ENCODE measurements around the gene DPH2. TPM values are rescaled to one million over a fixed set of nuclear protein-coding genes. Genes with fewer than 3 reads are reported as not detected.

Gene DPH2
- total RNA-seq, 1 experiment from 2014 or later, result 44.0 TPM

DNA sequence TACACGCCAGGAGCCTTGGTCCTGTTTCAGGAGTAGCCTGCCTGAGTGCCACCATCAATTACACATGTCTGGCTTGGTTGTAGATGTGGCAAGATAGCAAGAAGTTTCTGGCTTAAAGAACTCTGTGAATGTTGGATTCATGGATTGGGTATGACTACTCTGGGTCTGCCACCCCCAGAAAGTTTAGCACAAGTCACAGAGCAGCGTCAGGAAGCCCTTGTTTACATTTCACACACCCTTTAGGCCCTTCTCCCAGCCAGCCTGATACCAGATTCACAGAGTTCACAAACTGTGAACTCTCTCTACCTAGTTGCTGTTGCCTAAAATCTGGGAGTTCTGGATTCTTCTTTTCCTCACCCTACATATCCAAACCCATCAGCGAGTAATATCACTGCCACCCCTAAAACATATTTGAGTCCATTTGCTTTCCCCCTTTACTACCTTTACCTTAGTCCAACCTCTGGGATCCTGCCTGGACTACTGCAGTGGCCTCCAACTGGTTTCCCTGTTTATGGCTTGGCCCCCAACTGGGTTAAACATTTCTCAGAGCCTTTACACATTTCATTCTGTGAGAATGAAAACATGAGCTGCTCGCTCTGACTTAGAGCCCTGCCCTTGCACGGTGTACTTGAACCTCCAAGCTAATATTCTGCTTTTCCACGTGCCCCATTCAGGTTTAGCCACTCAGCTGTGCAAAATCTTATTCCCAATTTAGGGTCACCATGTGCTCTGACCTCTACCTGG, 17.5 kb downstream of the DPH2 start:
- DNase-seq, result no peak
- Histone ChIP-seq H3K4me3 (no peak overlapping the region), H3K9me3 (no peaks in the 10 kb centered on the region), H3K27me3 (no peaks in the 10 kb centered on the region), H3K36me3 (peaks cover 15% of the 10 kb centered on the region)

DNA sequence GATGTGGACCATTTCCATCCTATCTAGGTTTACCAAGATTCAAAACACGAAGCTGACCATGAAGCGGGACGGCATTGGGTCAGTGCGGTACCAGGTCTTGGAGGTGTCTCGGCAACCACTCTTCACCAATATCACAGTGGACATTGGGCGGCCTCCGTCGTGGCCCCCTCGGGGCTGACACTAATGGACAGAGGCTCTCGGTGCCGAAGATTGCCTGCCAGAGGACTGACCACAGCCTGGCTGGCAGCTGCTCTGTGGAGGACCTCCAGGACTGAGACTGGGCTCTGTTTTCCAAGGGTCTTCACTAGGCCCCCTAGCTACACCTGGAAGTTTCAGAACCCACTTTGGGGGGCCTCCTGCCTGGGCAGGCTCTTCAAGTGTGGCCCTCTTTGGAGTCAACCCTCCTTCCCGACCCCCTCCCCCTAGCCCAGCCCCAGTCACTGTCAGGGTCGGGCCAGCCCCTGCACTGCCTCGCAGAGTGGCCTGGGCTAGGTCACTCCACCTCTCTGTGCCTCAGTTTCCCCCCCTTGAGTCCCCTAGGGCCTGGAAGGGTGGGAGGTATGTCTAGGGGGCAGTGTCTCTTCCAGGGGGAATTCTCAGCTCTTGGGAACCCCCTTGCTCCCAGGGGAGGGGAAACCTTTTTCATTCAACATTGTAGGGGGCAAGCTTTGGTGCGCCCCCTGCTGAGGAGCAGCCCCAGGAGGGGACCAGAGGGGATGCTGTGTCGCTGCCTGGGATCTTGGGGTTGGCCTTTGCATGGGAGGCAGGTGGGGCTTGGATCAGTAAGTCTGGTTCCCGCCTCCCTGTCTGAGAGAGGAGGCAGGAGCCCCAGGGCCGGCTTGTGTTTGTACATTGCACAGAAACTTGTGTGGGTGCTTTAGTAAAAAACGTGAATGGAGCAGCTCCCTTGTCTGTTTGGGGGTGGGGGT, 20.7 kb downstream of the DPH2 start:
- DNase-seq, result no peak
- H3K27me3 ChIP-seq, result no peaks in the 10 kb centered on the region
- peaks cover 9% of the 10 kb centered on the region for H3K36me3 ChIP-seq
- H3K9me3 ChIP-seq, result no peaks in the 10 kb centered on the region
- peak overlapping the region; percentile 64 for H3K4me3 ChIP-seq

DNA sequence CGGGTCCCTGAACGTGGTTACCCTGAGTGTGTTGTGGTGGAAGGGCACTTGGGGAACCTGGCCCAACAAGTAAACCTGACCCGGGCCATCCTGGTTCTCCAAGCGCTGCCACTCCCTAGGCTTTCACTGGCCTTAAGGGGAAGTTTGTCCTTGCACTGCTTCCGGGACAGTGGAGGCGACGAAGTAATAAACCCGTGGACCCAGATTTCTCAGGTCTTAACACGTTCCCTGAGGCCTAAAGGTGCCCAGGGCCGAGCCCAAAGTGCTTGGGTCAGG, 21.3 kb downstream of the DPH2 start:
- peaks cover 3% of the 10 kb centered on the region for H3K36me3 ChIP-seq
- DNase-seq, result no peak
- H3K4me3 ChIP-seq, result peak overlapping the region; percentile 64
- no peaks in the 10 kb centered on the region for H3K27me3 ChIP-seq
- H3K9me3 ChIP-seq, result no peaks in the 10 kb centered on the region

DNA sequence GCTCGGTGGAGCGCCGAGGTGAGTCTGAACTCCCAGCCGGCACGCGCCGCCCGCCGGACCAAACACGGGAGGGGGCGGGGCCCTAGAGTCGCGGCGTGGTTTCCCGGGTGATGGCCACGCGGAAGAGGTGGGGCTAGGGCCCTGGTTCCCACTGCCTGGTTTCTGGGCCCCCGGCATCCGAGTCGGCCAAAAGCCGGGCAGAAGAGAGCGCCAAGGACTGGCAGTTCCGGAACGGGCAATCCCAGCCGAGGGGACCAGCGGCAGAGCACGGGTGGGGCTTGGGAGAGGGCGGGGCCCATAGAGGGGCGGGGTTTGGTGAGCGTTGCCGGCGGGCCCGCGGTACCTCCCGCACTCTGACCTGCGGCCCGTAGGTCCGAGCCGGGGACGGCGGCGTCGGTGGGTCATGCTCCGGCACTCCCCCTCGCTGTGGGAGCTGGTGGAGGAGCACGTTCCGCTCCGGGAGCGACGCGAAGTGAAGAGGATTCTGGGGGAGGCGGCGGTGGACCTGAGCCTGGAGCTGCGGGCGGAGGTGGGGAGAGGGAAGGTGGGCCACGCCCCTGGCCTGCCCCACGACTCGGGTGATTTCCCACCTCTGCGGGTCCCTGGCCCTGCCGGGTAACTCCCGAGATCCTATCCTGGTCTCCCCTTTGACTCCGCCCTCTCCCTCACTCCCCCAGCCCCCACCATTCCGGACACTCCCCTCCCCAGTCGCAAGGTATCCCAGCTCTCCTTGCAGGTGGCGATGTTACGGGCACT, 21.8 kb downstream of the DPH2 start, which contains the start of gene CCDC24:
Gene CCDC24 (plus strand): TSS at position 124 of the 756 bp plus-strand sequence. CDS start 280 bp downstream, at position 404.
- peak; percentile 92 for DNase-seq
- Histone ChIP-seq H3K9me3 (no peaks in the 10 kb centered on the region), H3K27me3 (no peaks in the 10 kb centered on the region), H3K4me3 (peak within 1 kb of the TSS; percentile 64), H3K36me3 (no peaks in the 10 kb centered on the region; the same call in none of the 2 replicates)

DNA sequence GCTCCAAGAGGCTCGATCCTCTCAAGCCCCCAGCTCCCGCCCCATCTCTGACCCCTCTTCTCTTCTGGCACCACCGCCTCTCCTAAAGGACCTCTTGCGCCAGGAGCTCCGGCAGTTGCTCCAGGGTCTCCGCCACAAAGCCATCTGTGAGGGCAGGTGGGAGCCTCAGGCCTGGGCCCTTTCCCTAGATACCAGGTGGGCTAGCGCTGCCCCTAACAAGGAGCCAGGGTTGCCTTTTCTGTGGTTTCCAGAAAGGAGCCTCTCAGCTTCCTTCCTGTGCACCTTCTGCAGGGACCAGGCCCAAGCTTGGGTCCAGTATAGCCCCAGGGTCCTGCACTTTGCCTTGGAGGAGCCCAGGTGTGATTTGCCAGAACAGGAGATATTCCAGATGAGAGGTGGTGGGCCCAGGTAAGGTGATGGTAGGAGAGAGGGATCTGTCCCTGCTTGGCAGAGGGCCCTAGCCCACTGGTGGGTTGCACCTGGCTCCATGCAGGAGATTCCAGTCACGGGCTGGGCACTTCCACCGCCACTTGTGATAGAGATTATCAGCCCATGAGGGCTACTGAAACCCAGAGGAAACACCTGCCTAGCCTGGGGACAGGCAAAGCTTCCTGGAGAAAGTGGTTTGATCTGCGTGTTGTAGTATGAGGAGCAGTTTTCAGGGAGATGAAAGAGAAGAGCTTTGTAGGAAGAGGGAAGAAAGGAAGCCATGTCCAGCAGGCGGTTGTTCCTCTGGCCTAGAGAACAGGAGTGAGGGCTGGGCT, 22.6 kb downstream of the DPH2 start:
- Histone ChIP-seq H3K9me3 (no peaks in the 10 kb centered on the region), H3K27me3 (no peaks in the 10 kb centered on the region), H3K4me3 (peak overlapping the region; percentile 64), H3K36me3 (no peaks in the 10 kb centered on the region; the same call in 1 of the 2 replicates)
- no peak for DNase-seq

DNA sequence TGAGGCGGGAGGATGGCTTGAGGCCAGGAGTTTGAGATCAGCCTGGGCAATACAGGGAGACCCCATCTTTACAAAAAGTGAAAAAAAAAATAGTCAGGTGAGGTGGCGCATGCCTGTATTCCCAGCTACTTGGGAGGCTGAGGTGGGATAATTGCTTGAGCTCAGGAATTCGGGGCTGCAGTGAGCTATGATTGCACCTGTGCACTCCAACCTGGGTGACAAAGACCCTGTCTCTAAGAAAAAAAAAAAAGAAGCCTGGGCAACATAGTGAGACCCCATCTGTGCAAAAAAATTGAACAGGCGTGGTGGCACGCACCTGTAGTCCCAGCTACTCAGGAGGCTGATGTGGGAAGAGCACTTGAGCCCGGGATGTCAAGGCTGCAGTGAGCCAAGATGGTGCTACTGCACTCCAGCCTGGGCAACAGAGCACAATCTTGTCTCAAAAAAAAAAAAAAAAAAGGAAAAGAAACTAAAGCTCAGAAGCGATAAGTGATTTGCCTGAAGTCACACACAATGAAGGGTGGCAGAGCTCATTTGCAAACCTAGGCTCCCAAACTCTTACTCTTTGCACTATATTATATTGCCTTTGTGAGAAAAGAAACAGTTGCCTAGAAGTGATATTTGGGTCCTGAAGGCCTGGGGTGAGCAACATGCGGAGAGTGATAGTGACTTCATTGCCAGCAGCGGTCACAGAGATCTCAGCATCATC, 23.6 kb downstream of the DPH2 start:
- no peak for DNase-seq
- Histone ChIP-seq H3K36me3 (no peaks in the 10 kb centered on the region), H3K27me3 (no peaks in the 10 kb centered on the region), H3K9me3 (no peaks in the 10 kb centered on the region), H3K4me3 (no peak overlapping the region)

DNA sequence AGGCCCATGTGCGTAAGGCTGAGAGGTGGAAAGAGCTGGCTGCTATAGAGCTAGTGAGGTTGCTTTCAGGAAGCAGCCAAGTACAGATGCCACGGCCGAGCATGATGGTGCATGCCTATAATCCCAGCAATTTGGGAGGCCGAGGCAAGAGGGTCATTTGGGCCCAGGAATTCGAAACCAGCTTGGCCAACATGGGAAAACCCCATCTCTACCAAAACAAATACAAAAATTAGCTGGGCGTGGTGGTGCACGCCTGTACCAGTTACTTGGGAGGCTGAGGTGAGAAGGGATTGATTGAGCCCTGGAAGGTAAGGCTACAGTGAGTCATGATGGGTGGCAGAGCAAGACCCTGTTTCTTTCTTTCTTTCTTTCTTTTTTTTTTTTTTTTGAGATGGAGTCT, 24.3 kb downstream of the DPH2 start:
- Histone ChIP-seq H3K36me3 (no peaks in the 10 kb centered on the region), H3K9me3 (no peaks in the 10 kb centered on the region), H3K27me3 (no peaks in the 10 kb centered on the region), H3K4me3 (no peak overlapping the region)
- no peak for DNase-seq

DNA sequence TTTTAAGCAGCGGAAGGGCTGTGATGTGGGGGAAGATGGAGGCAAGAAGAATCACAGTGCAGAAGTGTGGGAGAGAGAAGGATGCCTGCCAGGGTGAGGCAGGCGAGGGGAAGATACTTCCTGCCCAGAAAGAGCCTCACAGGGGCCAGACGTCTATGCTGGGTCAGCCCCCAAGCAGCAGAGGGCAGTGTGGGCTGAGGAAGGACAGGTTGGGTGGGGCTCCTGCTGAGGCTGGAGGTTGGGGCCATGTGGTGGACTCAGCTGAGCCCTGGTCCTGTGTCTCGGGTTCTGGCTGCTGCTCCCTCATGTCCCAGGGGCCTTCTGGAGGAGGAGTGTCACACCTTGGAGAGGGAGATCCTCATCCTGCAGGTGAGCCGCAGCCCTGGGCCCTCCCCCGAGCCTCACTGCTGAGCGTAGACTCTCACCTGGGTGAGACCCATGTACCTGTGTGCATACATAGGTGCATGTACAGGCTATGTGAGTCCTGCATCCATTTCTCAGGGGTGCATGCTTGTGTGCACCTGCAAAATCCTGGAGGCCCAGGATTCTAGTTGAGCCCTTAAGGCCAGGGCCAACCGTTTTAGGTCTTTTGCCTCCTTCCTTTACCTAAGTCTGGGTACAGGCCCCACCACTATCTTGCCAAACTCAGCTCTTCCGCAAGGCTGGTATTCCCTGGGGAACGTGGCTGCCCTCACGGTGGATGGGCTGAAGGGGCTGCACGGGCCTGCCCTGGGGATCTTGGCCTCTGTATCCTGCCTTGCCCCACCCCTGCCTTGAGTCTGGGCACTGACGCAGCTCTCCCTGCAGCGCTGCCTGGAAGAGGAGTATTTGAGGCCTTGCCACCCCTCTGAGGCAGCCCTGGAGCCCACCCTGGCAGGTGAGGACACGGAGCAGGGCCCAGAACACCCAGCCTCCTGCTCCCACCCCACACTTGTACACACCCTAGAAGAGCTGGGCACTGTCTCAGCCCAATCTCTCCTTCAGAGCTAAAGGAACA, 25.3 kb downstream of the DPH2 start:
- Histone ChIP-seq H3K36me3 (0 out of 2 replicates have a peak, but pooled peaks cover 2% of the 10 kb centered on the region), H3K4me3 (no peak overlapping the region), H3K27me3 (no peaks in the 10 kb centered on the region), H3K9me3 (no peaks in the 10 kb centered on the region)
- peak; percentile 41 for DNase-seq

DNA sequence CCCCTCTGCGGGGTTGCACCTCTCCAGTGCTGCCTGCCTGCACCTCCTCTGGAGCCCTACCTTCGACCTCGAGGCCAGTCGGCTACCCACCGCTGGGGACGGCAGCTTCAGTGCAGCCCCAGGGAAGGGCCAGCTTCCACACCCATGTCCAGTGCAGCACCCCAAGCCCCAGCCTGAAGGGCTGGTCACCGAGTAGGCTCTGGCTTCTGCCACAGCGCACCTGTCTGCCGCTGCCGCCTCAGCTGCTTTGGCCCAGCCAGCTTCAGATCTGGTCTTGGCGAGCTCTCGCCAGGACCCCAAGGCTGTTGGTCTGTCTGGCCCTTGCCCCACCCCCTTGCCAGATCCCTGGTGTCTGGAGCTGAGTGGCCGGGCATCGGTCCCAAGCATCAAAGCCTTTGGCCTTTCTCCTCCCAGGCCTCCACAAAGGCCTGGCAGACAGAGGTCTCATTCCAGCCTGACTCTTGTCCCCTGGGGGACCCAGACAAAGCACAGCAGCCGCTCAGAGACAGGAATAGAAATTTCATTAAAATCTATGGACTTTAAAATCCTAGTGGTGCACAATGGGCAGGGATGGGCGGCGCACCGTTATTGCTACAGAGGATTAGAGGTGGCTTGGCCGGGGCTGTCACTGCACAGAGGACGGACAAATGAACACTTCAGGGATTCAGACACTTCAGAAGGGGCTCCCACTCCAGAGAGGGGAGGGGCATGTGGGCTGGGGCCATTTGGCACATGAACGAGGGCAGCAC, 26.3 kb downstream of the DPH2 start:
- no peaks in the 10 kb centered on the region for H3K27me3 ChIP-seq
- 0 out of 2 replicates have a peak, but pooled peaks cover 2% of the 10 kb centered on the region for H3K36me3 ChIP-seq
- no peak overlapping the region for H3K4me3 ChIP-seq
- DNase-seq, result no peak
- H3K9me3 ChIP-seq, result no peaks in the 10 kb centered on the region

DNA sequence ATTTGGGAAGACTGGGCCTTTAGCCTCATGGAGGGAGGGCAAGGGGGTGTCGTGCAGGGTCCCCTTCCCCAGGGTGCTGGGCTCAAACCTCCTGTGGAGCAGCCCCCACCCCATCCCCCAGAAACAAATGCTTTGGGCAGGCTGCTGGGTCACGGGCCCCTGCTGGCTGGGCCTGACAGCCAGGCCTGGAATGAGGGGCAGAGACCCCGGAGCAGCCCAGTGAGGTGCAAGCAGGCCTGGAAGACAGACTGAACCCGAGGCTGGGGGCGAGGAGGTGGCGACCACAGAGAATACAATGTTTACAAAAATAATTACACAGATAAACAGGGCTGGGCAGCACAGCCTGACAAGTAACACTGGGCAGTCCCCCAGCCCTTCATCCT, 26.9 kb downstream of the DPH2 start:
- Histone ChIP-seq H3K4me3 (no peak overlapping the region), H3K27me3 (no peaks in the 10 kb centered on the region), H3K36me3 (0 out of 2 replicates have a peak, but pooled peaks cover 2% of the 10 kb centered on the region), H3K9me3 (no peaks in the 10 kb centered on the region)
- no peak for DNase-seq

DNA sequence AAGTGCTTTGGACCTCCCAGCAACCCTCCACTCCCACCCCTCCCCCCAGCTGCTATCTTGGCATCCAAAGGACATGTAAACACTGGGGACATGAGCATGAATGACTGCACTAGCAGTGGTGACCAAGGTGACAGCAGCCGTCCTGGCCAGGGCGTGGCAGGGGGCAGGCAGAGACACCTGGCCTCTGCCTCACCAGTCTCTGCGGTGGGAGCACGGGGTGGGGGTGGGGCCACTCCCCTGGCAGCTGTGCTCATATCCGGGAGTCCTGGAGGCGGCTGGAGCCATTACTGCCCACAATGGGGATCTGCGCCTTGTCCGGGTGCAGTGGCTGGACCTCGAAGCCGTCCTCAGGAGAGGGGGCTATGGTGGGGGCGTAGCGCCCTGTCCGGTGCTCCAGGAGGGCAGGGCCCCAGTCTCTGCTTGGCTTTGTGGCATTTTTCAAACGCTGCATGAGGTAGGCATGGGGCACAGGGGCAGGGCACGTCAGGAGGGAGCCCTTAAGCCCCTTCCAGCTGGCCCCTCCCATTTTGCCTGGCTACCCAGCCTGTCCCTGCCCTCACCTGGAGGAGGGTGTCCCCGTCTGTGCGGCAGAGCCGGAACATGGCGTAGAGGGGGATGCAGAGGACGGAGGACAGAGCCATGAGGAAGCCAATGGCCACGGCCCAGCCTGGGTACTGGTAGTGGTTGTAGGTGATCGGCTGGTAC, 27.6 kb downstream of the DPH2 start:
- no peak for DNase-seq
- H3K9me3 ChIP-seq, result no peaks in the 10 kb centered on the region
- H3K4me3 ChIP-seq, result no peak overlapping the region
- no peaks in the 10 kb centered on the region for H3K27me3 ChIP-seq
- 0 out of 2 replicates have a peak, but pooled peaks cover 2% of the 10 kb centered on the region for H3K36me3 ChIP-seq

DNA sequence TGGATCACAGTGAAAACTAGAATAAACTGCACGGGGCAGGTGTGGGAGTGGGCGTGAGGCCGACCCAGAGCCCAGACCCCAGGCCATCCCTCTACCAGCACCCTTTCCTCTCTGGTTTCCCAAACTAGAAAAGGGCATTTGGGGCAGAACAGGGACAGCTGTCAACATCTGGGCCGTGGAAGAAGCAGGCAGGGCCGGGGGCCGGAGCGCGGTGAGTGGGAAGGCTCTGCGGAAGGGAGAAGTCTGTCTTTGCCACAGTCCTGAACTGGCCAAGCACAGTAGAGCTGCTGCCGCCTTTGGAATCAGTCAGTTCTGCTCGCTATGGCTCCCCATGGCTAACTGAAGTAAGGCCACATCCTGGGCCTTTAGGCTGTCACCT, 28.2 kb downstream of the DPH2 start:
- no peak overlapping the region for H3K4me3 ChIP-seq
- no peaks in the 10 kb centered on the region for H3K9me3 ChIP-seq
- 0 out of 2 replicates have a peak, but pooled peaks cover 2% of the 10 kb centered on the region for H3K36me3 ChIP-seq
- DNase-seq, result no peak
- H3K27me3 ChIP-seq, result no peaks in the 10 kb centered on the region

DNA sequence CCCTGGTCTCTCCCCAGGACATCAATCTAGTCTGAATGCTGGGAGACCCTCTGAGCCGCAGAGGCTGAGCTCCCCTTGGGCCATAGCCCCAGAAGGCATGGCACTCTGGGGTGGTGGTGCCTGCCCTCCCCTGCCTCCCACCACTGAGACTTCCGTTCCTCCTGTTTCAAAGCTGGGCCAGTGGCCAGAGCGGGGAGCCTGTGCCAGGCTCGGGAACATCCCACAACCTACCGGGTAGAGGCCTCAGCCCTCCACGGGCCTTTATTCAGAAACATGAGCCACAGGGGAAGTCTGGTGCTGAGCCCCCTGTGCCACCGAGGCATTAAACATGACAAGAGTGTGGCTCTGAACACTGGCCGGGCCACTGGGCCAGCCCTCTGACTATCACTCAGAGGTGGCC, 29.6 kb downstream of the DPH2 start:
- no peaks in the 10 kb centered on the region for H3K27me3 ChIP-seq
- DNase-seq, result no peak
- no peak overlapping the region for H3K4me3 ChIP-seq
- H3K36me3 ChIP-seq, result 0 out of 2 replicates have a peak, but pooled peaks cover 2% of the 10 kb centered on the region
- H3K9me3 ChIP-seq, result no peaks in the 10 kb centered on the region
